Aorta (tissue), 5 donors: Measurements from ENCODE around the gene OBSCN. TPM values are rescaled to one million over a fixed set of nuclear protein-coding genes. Genes with fewer than 3 reads are reported as not detected.

Experiments
- ATAC-seq: fragments of 200-7000 bp; cut with Tn5 transposase; one replicate; pipeline ENCODE4 v1.9.1; 2022; ENCODE audit warnings: moderate library complexity; ENCODE audit not compliant: low FRiP score
- DNase-seq, 2 donors: peaks; one replicate each; pipeline ENCODE4 v3.0.0-alpha.2; 2020
- H3K27ac ChIP-seq, 2 donors: one replicate each; pipeline ENCODE4 v1.5.1; 2013; ENCODE audit warnings: low read length in 2 of 2, mild to moderate bottlenecking in 2 of 2, moderate library complexity in 2 of 2, control low read depth in 1 of 2, inconsistent platforms in 1 of 2, low read depth in 1 of 2
- H3K27me3 ChIP-seq, 2 donors: one replicate each; pipeline ENCODE4 v1.6.1; 2013; ENCODE audit warnings: control low read depth in 1 of 2, low read length in 1 of 2, mild to moderate bottlenecking in 1 of 2, moderate library complexity in 1 of 2; ENCODE audit not compliant: insufficient read depth in 2 of 2, control insufficient read depth in 1 of 2
- H3K36me3 ChIP-seq, 2 donors: one replicate each; pipeline ENCODE4 v1.6.1; 2013; ENCODE audit warnings: control low read depth in 1 of 2, low read length in 1 of 2, mild to moderate bottlenecking in 1 of 2; ENCODE audit not compliant: insufficient read depth in 2 of 2, control insufficient read depth in 1 of 2
- H3K4me1 ChIP-seq, 2 donors: one replicate each; pipeline ENCODE4 v1.6.1; 2013; ENCODE audit warnings: low read length in 2 of 2, control low read depth in 1 of 2, mild to moderate bottlenecking in 1 of 2, moderate library complexity in 1 of 2; ENCODE audit not compliant: insufficient read depth in 2 of 2, control insufficient read depth in 1 of 2
- H3K4me3 ChIP-seq, 2 donors: one replicate each; pipeline ENCODE4 v1.5.1; 2013; ENCODE audit warnings: low read length in 2 of 2, control low read depth in 1 of 2, mild to moderate bottlenecking in 1 of 2
- H3K9me3 ChIP-seq: one replicate; pipeline ENCODE4 v1.6.1; 2013; ENCODE audit warnings: mild to moderate bottlenecking, low read length; ENCODE audit not compliant: control insufficient read depth
- WGBS, 2 donors: extraction: QIAGEN DNeasy Blood & Tissue Kit; methylation state at CpG; one replicate each; pipeline ENCODE4 v1.1.7; 2013; 5-methylcytosine and 5-hydroxymethylcytosine counted together
- intact Hi-C, 2 donors: fragments of 100-400 bp; cut with DNase I; formaldehyde crosslinking; loops; one replicate each; pipeline versions ENCODE4 v1.14.2 to v1.15.0; 2022
- polyA plus RNA-seq, 2 donors: library from polyadenylated mRNA; stranded (reverse); fragments of 200-250 nt; gene quantifications; one replicate each; pipeline ENCODE4 v1.2.3, GENCODE V29; 2013
- total RNA-seq, 2 donors: library from RNA; stranded (reverse); fragmentation: NEBNext Ultra II Directional; extraction: Animal tissue kit (Norgen Biotek cat#: 25700); gene quantifications; one replicate each; pipeline ENCODE4 v1.2.1, GENCODE V29; 2021
- donor health status: healthy with polysubstance abuse.
- donor health status: Bipolar disorder and iron deficiency.
- donor health status: DM: no; HTN: no; CAD: no.
- donor health status: DM: no; HTN: no; CAD: no.
- donor health status: DM: yes; HTN: yes; CAD: no.

OBSCN gene
- total and polyA plus RNA-seq, 4 donors = 2.0 to 19.3 (median 6.4) TPM

DNA sequence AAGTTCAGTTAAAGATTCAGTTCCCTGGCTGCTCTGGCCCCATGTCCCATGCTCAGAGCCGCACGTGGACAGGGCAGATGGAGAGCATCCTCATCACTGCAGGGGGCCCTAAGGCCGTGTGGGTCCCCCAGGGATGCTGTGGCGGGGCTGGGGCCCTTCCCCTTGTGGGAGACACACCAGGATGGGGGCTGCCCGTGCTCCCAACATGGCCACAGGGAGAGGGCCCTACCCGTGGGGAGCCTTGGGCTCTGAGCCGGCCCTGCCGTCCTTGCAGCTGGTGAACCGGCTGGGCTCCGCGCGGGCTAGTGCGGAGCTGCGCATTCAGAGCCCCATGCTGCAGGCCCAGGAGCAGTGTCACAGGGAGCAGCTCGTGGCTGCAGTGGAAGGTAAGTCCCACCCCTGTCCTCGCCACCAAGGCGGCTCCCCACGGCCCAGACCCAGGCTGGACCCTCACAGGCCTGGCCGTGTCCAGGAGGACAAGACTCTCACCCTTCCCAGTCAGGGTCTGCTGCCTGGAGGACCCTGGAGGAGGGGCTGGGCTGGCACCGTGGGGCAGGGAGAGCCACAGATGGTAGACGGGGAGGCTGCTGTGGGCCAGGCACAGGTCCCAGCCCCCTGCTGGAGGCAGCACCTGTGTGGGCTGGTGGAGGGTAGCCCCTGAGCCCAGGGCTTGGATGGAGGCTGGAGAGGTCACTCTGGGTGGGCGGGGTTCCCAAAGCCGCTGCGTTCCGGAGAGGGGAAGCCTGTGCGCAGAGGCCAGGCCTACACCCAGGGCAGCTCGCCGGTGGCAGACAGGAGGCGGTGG is 145.0 kb downstream of the OBSCN start:
- intact Hi-C loops = no loop called here
- H3K4me1 ChIP-seq = no peaks in the 10 kb centered on the region
- DNase-seq (peak; percentile 44 to 55), ATAC-seq (peak; percentile 10)
- no peaks in the 10 kb centered on the region for H3K27me3 ChIP-seq
- WGBS, 2 donors = 94% methylated on average over 29 of the region's 29 CpGs
- no peaks in the 10 kb centered on the region for H3K36me3 ChIP-seq
- no peaks in the 10 kb centered on the region for H3K9me3 ChIP-seq
- H3K27ac ChIP-seq = no peak overlapping the region
- no peak overlapping the region for H3K4me3 ChIP-seq

DNA sequence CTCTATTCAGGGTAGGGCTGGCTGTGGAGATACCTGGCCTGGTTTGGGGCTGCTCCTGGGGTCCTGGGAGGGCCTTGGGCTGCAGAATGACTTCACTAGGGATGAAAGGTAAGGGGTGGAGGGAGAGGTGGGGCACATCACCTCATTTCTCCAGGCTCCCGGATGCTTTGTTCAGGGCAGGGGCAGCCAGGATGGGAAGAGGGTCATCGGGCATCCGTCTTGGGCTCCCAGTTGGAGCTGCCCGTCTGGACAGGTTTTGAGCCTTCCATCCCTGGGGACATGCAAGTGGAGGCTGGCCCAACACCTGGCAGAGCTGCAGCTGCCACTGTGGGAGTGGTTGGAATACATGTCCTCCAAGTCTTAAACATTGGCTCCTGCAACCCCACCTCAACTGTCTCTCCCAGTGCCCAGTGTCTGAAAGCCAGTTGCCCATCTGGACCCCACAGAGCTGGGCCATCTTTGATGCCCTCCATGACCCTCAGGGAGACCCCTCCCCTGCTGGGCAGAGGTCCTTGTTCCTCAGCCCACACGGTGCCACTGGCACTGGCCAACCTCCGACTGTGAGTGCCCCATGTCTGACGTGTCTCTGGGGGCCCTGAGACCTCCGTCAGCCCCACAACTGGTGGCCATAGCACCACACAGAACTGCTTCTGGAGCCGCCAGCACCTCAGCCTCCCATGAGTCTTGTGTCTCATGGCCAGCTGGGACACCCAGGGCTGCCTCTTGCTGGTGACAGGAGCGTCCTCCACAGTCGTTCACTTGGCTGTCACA is 145.9 kb downstream of the OBSCN start:
- no peaks in the 10 kb centered on the region for H3K4me1 ChIP-seq
- no peak overlapping the region for H3K4me3 ChIP-seq
- WGBS, 2 donors = 83 to 88% methylated on average over 11 of the region's 11 CpGs
- H3K27me3 ChIP-seq = no peaks in the 10 kb centered on the region
- H3K36me3 ChIP-seq = no peaks in the 10 kb centered on the region
- no peak overlapping the region for H3K27ac ChIP-seq
- DNase-seq = peak; percentile 28 to 67
- H3K9me3 ChIP-seq = no peaks in the 10 kb centered on the region
- no peak for ATAC-seq
- intact Hi-C loops = no loop called here

DNA sequence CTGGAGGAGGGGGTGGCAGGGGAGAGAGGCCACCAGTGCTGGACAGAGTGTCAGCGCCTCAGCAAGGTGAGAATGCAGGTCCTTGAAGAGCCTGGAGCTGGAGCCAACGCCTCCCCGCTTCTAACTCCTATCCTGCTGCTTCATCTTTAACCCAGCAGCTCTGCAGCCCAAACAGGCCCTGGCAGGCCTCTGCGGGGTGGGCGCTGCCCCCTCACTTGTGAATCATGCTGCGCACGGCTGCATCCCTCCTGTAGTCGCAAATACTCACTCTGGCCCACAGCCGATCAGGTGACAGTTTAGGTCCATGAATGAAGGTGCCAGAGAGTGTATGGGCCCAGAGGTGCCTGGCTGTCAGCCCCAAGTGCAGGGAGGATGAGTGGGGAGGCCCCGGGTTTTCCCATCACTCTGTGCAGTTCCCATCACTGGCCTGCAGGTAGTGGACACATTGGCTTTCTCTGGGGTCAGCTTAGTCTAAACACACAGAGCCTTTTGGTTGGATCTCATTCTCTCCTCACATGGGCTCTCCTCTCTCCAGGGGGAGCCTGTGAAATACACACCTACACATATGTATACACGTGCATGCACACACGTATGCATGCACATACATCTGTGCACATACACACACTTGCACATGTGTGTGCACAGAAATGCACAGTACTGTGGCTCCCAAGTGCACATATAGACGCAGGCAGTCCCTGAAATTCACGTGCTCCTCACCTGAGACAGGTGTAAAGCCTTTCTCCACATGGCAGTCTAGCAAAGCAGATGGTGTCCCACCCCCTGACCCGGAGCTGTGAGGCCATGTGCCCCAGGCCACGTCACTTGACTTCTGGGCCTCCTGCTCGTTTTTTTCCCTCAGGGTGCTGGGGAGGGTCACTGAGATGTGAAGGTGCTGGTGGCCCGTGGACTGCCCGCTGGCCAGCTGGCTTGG is 146.8 kb downstream of the OBSCN start:
- DNase-seq (no peak), ATAC-seq (no peak)
- WGBS, 2 donors = 84 to 85% methylated on average over 19 of the region's 19 CpGs
- H3K4me1 ChIP-seq = no peaks in the 10 kb centered on the region
- H3K36me3 ChIP-seq = no peaks in the 10 kb centered on the region
- no peak overlapping the region for H3K27ac ChIP-seq
- intact Hi-C loops = no loop called here
- no peaks in the 10 kb centered on the region for H3K9me3 ChIP-seq
- no peak overlapping the region for H3K4me3 ChIP-seq
- no peaks in the 10 kb centered on the region for H3K27me3 ChIP-seq

DNA sequence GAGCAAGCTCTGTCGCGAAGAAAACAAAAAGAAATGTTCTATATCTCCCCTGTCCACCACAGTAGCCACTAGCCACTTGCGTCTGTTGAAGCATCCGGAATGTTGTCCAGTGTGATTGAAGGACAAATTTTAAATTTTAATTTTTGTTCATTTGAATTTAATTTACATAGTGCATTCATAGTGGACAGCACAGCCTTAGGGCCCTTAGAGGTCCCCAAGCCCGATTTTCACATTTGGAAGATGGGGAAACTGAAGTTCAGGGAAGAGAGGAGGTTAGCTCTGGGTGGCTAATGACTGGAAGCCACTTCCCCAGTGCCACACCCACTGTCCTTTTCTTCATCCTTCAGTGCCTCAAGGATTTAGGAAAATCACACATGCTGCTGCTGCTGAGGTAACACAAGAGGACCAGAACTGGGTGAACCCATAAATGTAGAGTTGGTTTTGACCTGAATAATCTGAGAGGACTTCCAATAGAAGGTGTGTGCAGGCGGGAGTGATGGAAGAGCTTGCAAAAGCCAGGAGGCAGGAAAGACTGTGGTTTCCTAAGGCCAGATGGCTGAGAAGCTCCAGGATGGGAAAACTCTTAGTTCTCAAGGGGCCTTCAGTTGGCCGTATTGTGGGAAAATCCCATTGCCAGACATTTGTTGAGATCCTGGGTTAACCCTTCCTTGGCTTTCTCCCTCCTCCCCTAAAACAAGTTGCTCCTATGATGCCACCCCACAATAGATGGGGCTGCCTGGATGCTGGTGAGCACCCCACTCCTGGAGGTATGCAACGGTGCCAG is 149.2 kb downstream of the OBSCN start:
- H3K9me3 ChIP-seq = no peaks in the 10 kb centered on the region
- DNase-seq = no peak
- no peaks in the 10 kb centered on the region for H3K4me1 ChIP-seq
- intact Hi-C loops = no loop called here
- no peaks in the 10 kb centered on the region for H3K27me3 ChIP-seq
- WGBS, 2 donors = 84 to 85% methylated on average over 8 of the region's 8 CpGs
- H3K4me3 ChIP-seq = no peak overlapping the region
- H3K36me3 ChIP-seq = no peaks in the 10 kb centered on the region
- H3K27ac ChIP-seq = no peak overlapping the region
- no peak for ATAC-seq

DNA sequence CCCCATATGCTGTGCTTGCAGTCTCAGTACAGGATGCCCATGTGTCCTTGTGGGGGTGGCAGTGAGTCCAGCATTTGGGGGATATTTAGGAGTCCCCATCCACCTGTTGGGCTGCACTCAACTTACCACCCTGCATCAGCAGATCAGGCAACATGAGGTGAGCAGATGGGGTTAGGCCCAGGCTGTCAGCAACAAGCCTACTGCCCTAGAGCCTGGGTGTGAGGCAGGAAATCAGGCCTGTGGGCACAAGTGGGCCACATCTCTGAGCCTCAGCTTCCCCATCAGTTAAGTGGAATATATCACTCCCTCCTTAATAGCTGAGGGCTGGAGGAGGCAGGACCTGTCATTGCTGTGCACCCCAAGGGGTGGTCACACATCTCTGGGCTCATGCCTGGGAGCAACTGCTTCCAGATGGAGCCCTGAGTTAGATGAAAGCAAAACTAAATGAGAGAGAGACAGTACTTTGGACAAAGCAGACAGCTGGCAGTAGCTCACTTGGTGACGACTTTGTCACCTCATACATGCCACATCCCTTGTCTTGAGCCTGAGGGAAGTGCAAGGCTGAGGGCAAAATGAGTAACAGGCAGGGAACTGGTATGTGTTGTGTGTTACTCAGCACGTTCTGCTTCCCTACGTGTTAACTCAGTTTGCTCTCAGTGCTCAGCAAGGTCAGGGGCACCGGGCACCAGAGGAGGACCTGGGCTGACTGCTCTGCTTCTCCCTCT is 150.4 kb downstream of the OBSCN start:
- Histone ChIP-seq H3K36me3 (no peaks in the 10 kb centered on the region), H3K27ac (no peak overlapping the region), H3K27me3 (no peaks in the 10 kb centered on the region), H3K4me3 (no peak overlapping the region), H3K9me3 (no peaks in the 10 kb centered on the region), H3K4me1 (no peaks in the 10 kb centered on the region)
- WGBS, 2 donors = 55 to 59% methylated on average over 4 of the region's 4 CpGs
- DNase-seq (no peak), ATAC-seq (no peak)
- intact Hi-C loops = no loop called here

DNA sequence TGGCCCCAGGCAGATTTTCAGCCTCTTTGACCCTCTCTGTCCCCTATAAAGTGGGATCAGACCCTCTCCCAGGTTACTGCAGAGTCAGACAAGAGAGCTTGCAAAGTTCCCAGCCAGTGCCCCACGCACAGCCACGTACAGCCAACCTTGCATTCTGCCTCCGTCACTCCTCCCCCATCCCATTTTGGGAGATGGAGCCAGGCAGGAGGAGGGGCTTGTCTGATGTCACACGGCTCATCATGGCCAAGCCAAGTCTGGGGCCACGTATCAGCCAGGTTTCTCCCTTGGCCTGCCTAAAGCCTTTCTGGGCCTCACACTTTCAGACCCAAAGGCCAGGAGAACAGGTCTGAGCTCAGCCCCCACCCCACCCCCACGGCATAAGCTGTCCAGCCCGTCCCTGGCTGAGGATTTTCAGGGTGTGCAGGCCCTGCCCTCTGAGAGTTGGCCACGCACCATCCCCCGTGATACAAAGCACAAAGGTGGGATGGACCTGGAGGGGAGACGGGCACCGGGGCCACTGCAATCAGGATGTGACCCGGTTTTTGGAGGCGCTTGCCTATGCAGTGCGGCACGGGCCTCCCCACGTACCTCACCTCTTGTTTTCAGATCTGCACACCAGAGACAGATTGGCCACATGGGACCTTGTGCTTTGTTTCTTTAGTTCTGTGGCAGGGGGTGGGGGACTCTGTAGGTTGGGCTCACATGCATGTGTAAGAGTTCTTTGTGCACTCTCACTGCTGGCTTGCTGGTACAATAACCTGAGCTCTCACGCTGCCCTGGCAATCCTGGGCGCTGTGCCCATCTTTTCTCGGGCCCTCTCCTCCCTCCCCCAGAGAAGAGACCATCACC is 151.1 kb downstream of the OBSCN start:
- intact Hi-C loops = no loop called here
- no peaks in the 10 kb centered on the region for H3K27me3 ChIP-seq
- no peaks in the 10 kb centered on the region for H3K36me3 ChIP-seq
- no peaks in the 10 kb centered on the region for H3K9me3 ChIP-seq
- no peak overlapping the region for H3K4me3 ChIP-seq
- WGBS, 2 donors = 79 to 87% methylated on average over 16 to 19 of the region's 19 CpGs
- no peak overlapping the region for H3K27ac ChIP-seq
- DNase-seq (no peak), ATAC-seq (no peak)
- no peaks in the 10 kb centered on the region for H3K4me1 ChIP-seq
